ENCODE results near the gene ASB10. TPM values are rescaled to one million over a fixed set of nuclear protein-coding genes. Genes with fewer than 3 reads are reported as not detected.

The ASB10 gene
- total RNA-seq, 1 experiment from 2014 or later, result not detected

Other genes starting within 250 kb of the ASB10 start
- 1.7 and 3.5 TPM in 2 replicates for gene KCNH2, start 208.9 kb downstream of the ASB10 start, total RNA-seq (2014; rRNA removed; shearing (Covaris generic))
- gene NOS3, start 196.2 kb downstream of the ASB10 start, total RNA-seq (2014; rRNA removed; shearing (Covaris generic)), result 0.74 and 2.5 TPM in 2 replicates
- not detected in 2 replicates for gene ATG9B, start 162.8 kb downstream of the ASB10 start, total RNA-seq (2014; rRNA removed; shearing (Covaris generic))
- gene ABCB8, start 158.8 kb downstream of the ASB10 start, total RNA-seq (2014; rRNA removed; shearing (Covaris generic)), result 35.6 and 40.2 TPM in 2 replicates
- gene ASIC3, start 138.7 kb downstream of the ASB10 start, total RNA-seq (2014; rRNA removed; shearing (Covaris generic)), result 0.31 and 0.53 TPM in 2 replicates
- gene CDK5, start 129.4 kb downstream of the ASB10 start, total RNA-seq (2014; rRNA removed; shearing (Covaris generic)), result 57.0 and 58.7 TPM in 2 replicates
- gene SLC4A2, start 127.7 kb downstream of the ASB10 start, total RNA-seq (2014; rRNA removed; shearing (Covaris generic)), result 195 and 238 TPM in 2 replicates
- gene FASTK, start 106.4 kb downstream of the ASB10 start, total RNA-seq (2014; rRNA removed; shearing (Covaris generic)), result 95.4 and 118 TPM in 2 replicates
- 28.9 and 42.8 TPM in 2 replicates for gene TMUB1, start 103.8 kb downstream of the ASB10 start, total RNA-seq (2014; rRNA removed; shearing (Covaris generic))
- gene AGAP3, start 100.8 kb downstream of the ASB10 start, total RNA-seq (2014; rRNA removed; shearing (Covaris generic)), result 46.4 and 58.9 TPM in 2 replicates
- 0.41 TPM in 1 of 2 replicates, not detected in the other for gene GBX1, start 19.6 kb downstream of the ASB10 start, total RNA-seq (2014; rRNA removed; shearing (Covaris generic))
- gene H2BK1, start 23.2 kb upstream of the ASB10 start, total RNA-seq (2014; rRNA removed; shearing (Covaris generic)), result not detected in 2 replicates
- gene ABCF2, start 40.0 kb upstream of the ASB10 start, total RNA-seq (2014; rRNA removed; shearing (Covaris generic)), result 55.6 and 65.6 TPM in 2 replicates
- gene CHPF2, start 45.2 kb upstream of the ASB10 start, total RNA-seq (2014; rRNA removed; shearing (Covaris generic)), result 36.5 and 37.8 TPM in 2 replicates
- gene SMARCD3, start 61.4 kb upstream of the ASB10 start, total RNA-seq (2014; rRNA removed; shearing (Covaris generic)), result 22.2 and 26.7 TPM in 2 replicates
- 48.5 and 58.0 TPM in 2 replicates for gene NUB1, start 154.6 kb upstream of the ASB10 start, total RNA-seq (2014; rRNA removed; shearing (Covaris generic))
- gene WDR86, start 222.8 kb upstream of the ASB10 start, total RNA-seq (2014; rRNA removed; shearing (Covaris generic)), result 0.10 TPM in 1 of 2 replicates, not detected in the other